GM23338 (cell line): Measurements from ENCODE around the gene ASAP2. TPM values are rescaled to one million over a fixed set of nuclear protein-coding genes. Genes with fewer than 3 reads are reported as not detected.

Experiments
- ATAC-seq: fragments of 200-7000 bp; cut with Tn5 transposase; 3 replicates; pipeline ENCODE4 v1.9.1; 2020
- DNase-seq: peaks from one replicate; pipeline ENCODE4 v3.0.0-alpha.2; 2015; ENCODE audit warnings: low spot score
- H2AFZ ChIP-seq: fragments of 200-600 bp; sonication (generic); 2 replicates; pipeline ENCODE4 v1.8.0; 2016; ENCODE audit warnings: antibody characterized with exemption, mild to moderate bottlenecking, moderate library complexity
- H3F3A ChIP-seq: fragments of 200-600 bp; sonication (generic); replicated peaks from 2 replicates; pipeline ENCODE4 v1.8.0; 2017; ENCODE audit warnings: antibody characterized with exemption, mixed run types, low read depth
- H3K27ac ChIP-seq: fragments of 200-600 bp; sonication (generic); 2 replicates; pipeline ENCODE4 v1.6.1; 2016; ENCODE audit warnings: low read depth
- H3K27me3 ChIP-seq: fragments of 200-600 bp; sonication (generic); 2 replicates; pipeline ENCODE4 v1.8.0; 2016; ENCODE audit warnings: mild to moderate bottlenecking, mixed run types, moderate library complexity; ENCODE audit not compliant: insufficient read depth
- H3K36me3 ChIP-seq: fragments of 200-600 bp; sonication (generic); 2 replicates; pipeline ENCODE4 v1.8.0; 2016; ENCODE audit warnings: mild to moderate bottlenecking; ENCODE audit not compliant: insufficient read depth
- H3K4me1 ChIP-seq: fragments of 200-600 bp; sonication (generic); 2 replicates; pipeline ENCODE4 v1.8.0; 2016; ENCODE audit warnings: mild to moderate bottlenecking, moderate library complexity; ENCODE audit not compliant: insufficient read depth
- H3K4me2 ChIP-seq: fragments of 200-600 bp; sonication (generic); 2 replicates; pipeline ENCODE4 v1.7.1; 2017; ENCODE audit warnings: mixed run types
- H3K4me3 ChIP-seq: fragments of 200-600 bp; sonication (generic); 2 replicates; pipeline ENCODE4 v1.6.1; 2016; ENCODE audit warnings: mixed run types
- H3K79me2 ChIP-seq: fragments of 200-600 bp; sonication (generic); replicated peaks from 2 replicates; pipeline ENCODE4 v1.8.0; 2017; ENCODE audit warnings: mild to moderate bottlenecking; ENCODE audit not compliant: insufficient read depth
- H3K9me2 ChIP-seq: fragments of 200-600 bp; sonication (generic); 2 replicates; pipeline ENCODE4 v1.8.0; 2017; ENCODE audit not compliant: insufficient read depth
- H4K20me1 ChIP-seq: fragments of 200-600 bp; sonication (generic); replicated peaks from 2 replicates; pipeline ENCODE4 v1.8.0; 2017; ENCODE audit warnings: mild to moderate bottlenecking; ENCODE audit not compliant: insufficient read depth
- H3K27ac Mint-ChIP-seq: 2 replicates; pipeline ENCODE4 v1.8.0; 2020; ENCODE audit warnings: inconsistent platforms, mild to moderate bottlenecking, moderate library complexity, mixed read lengths
- H3K27me3 Mint-ChIP-seq: 3 replicates; pipeline ENCODE4 v1.8.0; 2022; ENCODE audit warnings: low read depth, mild to moderate bottlenecking, moderate library complexity, mixed read lengths, inconsistent platforms; ENCODE audit not compliant: insufficient read depth, poor library complexity
- H3K36me3 Mint-ChIP-seq: 3 replicates; pipeline ENCODE4 v1.8.0; 2021; ENCODE audit warnings: low read depth, mild to moderate bottlenecking, inconsistent platforms, moderate library complexity, mixed read lengths
- H3K4me1 Mint-ChIP-seq: 3 replicates; pipeline ENCODE4 v1.8.0; 2020; ENCODE audit warnings: mild to moderate bottlenecking, inconsistent platforms, mixed read lengths
- H3K4me3 Mint-ChIP-seq: 3 replicates; pipeline ENCODE4 v1.8.0; 2021; ENCODE audit warnings: moderate library complexity, mild to moderate bottlenecking, inconsistent platforms, mixed read lengths
- H3K9me3 Mint-ChIP-seq: 3 replicates; pipeline ENCODE4 v1.8.0; 2020; ENCODE audit warnings: moderate library complexity, mild to moderate bottlenecking, inconsistent platforms, mixed read lengths
- CREB1 ChIP-seq: fragments of 250-450 bp; sonication (Bioruptor Pico); IDR thresholded peaks from 2 replicates; pipeline ENCODE4 v1.5.0; 2020; ENCODE audit warnings: low read depth, mild to moderate bottlenecking, moderate library complexity
- CTCF ChIP-seq, 2 experiments: fragments of 200-600 bp in 1 of 2; sonication (generic) in 1 of 2; conservative IDR thresholded peaks; 2 replicates each; pipeline versions ENCODE4 v1.5.1 to v1.6.1; 2016 to 2017; ENCODE audit warnings: antibody characterized with exemption in 2 of 2, low read depth in 2 of 2, mild to moderate bottlenecking in 2 of 2, moderate library complexity in 1 of 2
- ETS1 ChIP-seq: IDR thresholded peaks from 2 replicates; pipeline ENCODE4 v1.6.1; 2016; ENCODE audit warnings: antibody characterized with exemption
- EZH2 ChIP-seq: fragments of 200-600 bp; sonication (generic); IDR thresholded peaks from one replicate; pipeline ENCODE4 v1.8.0; 2017; ENCODE audit warnings: antibody characterized with exemption, mild to moderate bottlenecking, low read depth; ENCODE audit not compliant: unreplicated experiment
- EZH2phosphoT487 ChIP-seq: fragments of 200-600 bp; sonication (generic); IDR thresholded peaks from one replicate; pipeline ENCODE4 v1.8.1; 2018; ENCODE audit warnings: antibody characterized with exemption; ENCODE audit not compliant: unreplicated experiment
- JUNB ChIP-seq: IDR thresholded peaks from one replicate; pipeline ENCODE4 v1.6.1; 2016; ENCODE audit warnings: antibody characterized with exemption; ENCODE audit not compliant: unreplicated experiment
- NANOG ChIP-seq: IDR thresholded peaks from 2 replicates; pipeline ENCODE4 v1.6.1; 2016; ENCODE audit warnings: antibody characterized with exemption, borderline replicate concordance
- POLR2AphosphoS5 ChIP-seq: IDR thresholded peaks from 2 replicates; pipeline ENCODE4 v1.6.1; 2016; ENCODE audit warnings: antibody characterized with exemption, low read depth
- REST ChIP-seq: IDR thresholded peaks from one replicate; pipeline ENCODE4 v1.6.1; 2018; ENCODE audit warnings: antibody characterized with exemption; ENCODE audit not compliant: unreplicated experiment
- STAT1 ChIP-seq: IDR thresholded peaks from one replicate; pipeline ENCODE4 v1.6.1; 2016; ENCODE audit warnings: antibody characterized with exemption; ENCODE audit not compliant: unreplicated experiment
- ZNF114 ChIP-seq: fragments of 250-450 bp; sonication (Bioruptor Pico); IDR thresholded peaks from 2 replicates; pipeline ENCODE4 v1.5.0; 2020; ENCODE audit warnings: mild to moderate bottlenecking, moderate library complexity
- ZNF331 ChIP-seq: fragments of 250-450 bp; sonication (Bioruptor Pico); IDR thresholded peaks from 2 replicates; pipeline ENCODE4 v1.5.0; 2020; ENCODE audit warnings: low read depth, mild to moderate bottlenecking, moderate library complexity
- ZNF462 ChIP-seq: fragments of 250-450 bp; sonication (Bioruptor Pico); IDR thresholded peaks from 2 replicates; pipeline ENCODE4 v1.5.0; 2020; ENCODE audit warnings: mild to moderate bottlenecking, moderate library complexity
- polyA plus RNA-seq: library from polyadenylated mRNA; unstranded; fragments of >200 nt; fragmentation: Nextera tagmentation; extraction: Ambion mirVana; gene quantifications from 2 replicates; pipeline ENCODE4 v1.2.1, GENCODE V29; 2016
- total RNA-seq: library from RNA; depleted of rRNA; stranded (reverse); fragments of >200 nt; shearing (Covaris generic); gene quantifications from 2 replicates; pipeline ENCODE4 v1.2.3, GENCODE V29; 2014

Gene ASAP2
- total and polyA plus RNA-seq, 2 experiments from 2014 or later: 2.6 to 15.6 TPM

- Mint-ChIP-seq H3K4me3 (no peak overlapping the region), H3K27ac (no peak overlapping the region), H3K36me3 (peaks cover 69% of the 10 kb centered on the region), H3K4me1 (no peaks in the 10 kb centered on the region), H3K27me3 (no peaks in the 10 kb centered on the region), H3K9me3 (no peaks in the 10 kb centered on the region)
- Histone ChIP-seq H4K20me1 (no peaks in the 10 kb centered on the region; the same call in 1 of the 2 replicates), H3K4me1 (no peaks in the 10 kb centered on the region), H3K4me2 (no peak overlapping the region), H3F3A (no peaks in the 10 kb centered on the region), H3K27ac (no peak overlapping the region), H3K79me2 (no peaks in the 10 kb centered on the region), H2AFZ (no peak overlapping the region), H3K9me2 (no peaks in the 10 kb centered on the region), H3K36me3 (peaks cover 54% of the 10 kb centered on the region), H3K4me3 (no peak overlapping the region), H3K27me3 (no peaks in the 10 kb centered on the region)
- no peak for TF ChIP-seq ZNF114 (CRISPR knock-in tag)
- TF ChIP-seq STAT1: no peak
- TF ChIP-seq ETS1: no peak
- TF ChIP-seq POLR2AphosphoS5: no peak
- TF ChIP-seq CREB1 (CRISPR knock-in tag): no peak
- TF ChIP-seq EZH2phosphoT487: no peak
- no peak for TF ChIP-seq ZNF462 (CRISPR knock-in tag)
- TF ChIP-seq JUNB: no peak
- TF ChIP-seq NANOG: no peak
- TF ChIP-seq ZNF331 (CRISPR knock-in tag): no peak
- TF ChIP-seq EZH2: no peak
- no peak for TF ChIP-seq CTCF (conservative IDR thresholded peaks at IDR 0.05; ENCODE audit: low read depth in 2 of 2)
- TF ChIP-seq REST: no peak
- ATAC-seq (no peak), DNase-seq (no peak)
These were observed 233.6 kb downstream of the ASAP2 start for GRCh38 chr2:9440058-9440727.
